GM19463 (cell line): Measurements from ENCODE around the gene BCL11A.
A peak's percentile ranks its signal among the peaks of the same experiment; 100 is the strongest.

ENCODE experiments used
- ATAC-seq: cut with Tn5 transposase; IDR thresholded peaks from one replicate; pipeline ENCODE4 v1.9.1; 2021; ENCODE audit warnings: mild to moderate bottlenecking, moderate library complexity; ENCODE audit not compliant: unreplicated experiment

BCL11A gene

GRCh38 chr2:60553495-60554073 is at the start of gene BCL11A:
Gene BCL11A (minus strand): TSS chr2:60553654. CDS start chr2:60553270, 384 bp downstream.
- ATAC-seq = no peak

- ATAC-seq = no peak
Observed at GRCh38 chr2:60602828-60603532, 49.5 kb upstream of the BCL11A start.

- no peak for ATAC-seq
Observed at GRCh38 chr2:60602388-60602787, 48.9 kb upstream of the BCL11A start.

- no peak for ATAC-seq
Observed at GRCh38 chr2:60598271-60598670, 44.8 kb upstream of the BCL11A start.

- ATAC-seq = no peak
Observed at GRCh38 chr2:60597346-60597745, 43.9 kb upstream of the BCL11A start.

GRCh38 chr2:60596411-60596810 is 43.0 kb upstream of the BCL11A start:
- ATAC-seq = no peak

- no peak for ATAC-seq
Observed at GRCh38 chr2:60595953-60596352, 42.5 kb upstream of the BCL11A start.

- ATAC-seq = no peak
Observed at GRCh38 chr2:60589104-60589503, 35.6 kb upstream of the BCL11A start.

- ATAC-seq = no peak
Observed at GRCh38 chr2:60586081-60586480, 32.6 kb upstream of the BCL11A start.

- no peak for ATAC-seq
Observed at GRCh38 chr2:60585276-60585675, 31.8 kb upstream of the BCL11A start.

GRCh38 chr2:60583604-60584003 is 30.1 kb upstream of the BCL11A start:
- ATAC-seq = no peak

GRCh38 chr2:60581433-60582282 is 28.2 kb upstream of the BCL11A start:
- ATAC-seq = peak; percentile 98

GRCh38 chr2:60577682-60578283 is 24.3 kb upstream of the BCL11A start:
- ATAC-seq = no peak

GRCh38 chr2:60573251-60573650 is 19.8 kb upstream of the BCL11A start:
- no peak for ATAC-seq

GRCh38 chr2:60570251-60570650 is 16.8 kb upstream of the BCL11A start:
- no peak for ATAC-seq

- no peak for ATAC-seq
Observed at GRCh38 chr2:60569680-60570111, 16.2 kb upstream of the BCL11A start.

GRCh38 chr2:60567919-60568768 is 14.7 kb upstream of the BCL11A start:
- no peak for ATAC-seq

- ATAC-seq = no peak
Observed at GRCh38 chr2:60567096-60567495, 13.6 kb upstream of the BCL11A start.

- ATAC-seq = no peak
Observed at GRCh38 chr2:60565472-60565871, 12.0 kb upstream of the BCL11A start.
